Measurements from ENCODE around the gene ATAD2B.

Gene ATAD2B

DNA sequence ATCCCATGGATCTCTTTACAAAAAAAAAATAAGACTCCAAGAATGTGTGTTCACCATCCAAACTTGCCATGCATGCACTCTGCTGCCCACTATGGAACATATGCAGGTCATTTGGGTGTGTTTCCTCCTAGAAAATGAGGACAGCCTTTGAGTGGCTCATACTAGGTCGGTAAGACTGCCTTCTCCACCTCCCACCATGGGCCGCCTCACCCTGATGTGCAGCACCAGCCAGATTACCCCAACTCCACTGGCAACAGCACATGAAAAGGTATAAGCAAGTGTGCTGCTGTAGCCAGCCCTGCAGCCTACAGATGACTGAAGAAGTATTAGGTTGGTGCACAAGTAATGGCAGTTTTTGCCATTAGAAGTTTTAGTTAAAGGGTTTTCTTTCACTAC is 214.2 kb downstream of the ATAD2B start:
- H3K4me3 ChIP-seq (ENCODE audit: low read length), result no peak overlapping the region
- H3K36me3 ChIP-seq (replicated peaks; ENCODE audit: insufficient read depth, low read length), result no peaks in the 10 kb centered on the region
- H3K27ac ChIP-seq (ENCODE audit: low read length), result no peak overlapping the region
- no peaks in the 10 kb centered on the region for H3K9me2 ChIP-seq (replicated peaks; ENCODE audit: insufficient read depth, low read length)
- no peaks in the 10 kb centered on the region for H3K9me3 ChIP-seq (replicated peaks; ENCODE audit: insufficient read depth, low read length)
- no peaks in the 10 kb centered on the region for H3K4me1 ChIP-seq (ENCODE audit: low read length)
- no peak overlapping the region for H3K4me2 ChIP-seq (ENCODE audit: low read depth, low read length)
- H2AFZ ChIP-seq (ENCODE audit: low read length), result no peak overlapping the region
- no peak overlapping the region for H3K9ac ChIP-seq (ENCODE audit: low read length)
- no peak for TF ChIP-seq EZH2 (optimal IDR thresholded peaks at IDR 0.05; ENCODE audit: low read depth, low read length)
- no peak for TF ChIP-seq EZH2phosphoT487 (IDR thresholded peaks at IDR 0.05; ENCODE audit: low read length)
- TF ChIP-seq, protein P1, sequence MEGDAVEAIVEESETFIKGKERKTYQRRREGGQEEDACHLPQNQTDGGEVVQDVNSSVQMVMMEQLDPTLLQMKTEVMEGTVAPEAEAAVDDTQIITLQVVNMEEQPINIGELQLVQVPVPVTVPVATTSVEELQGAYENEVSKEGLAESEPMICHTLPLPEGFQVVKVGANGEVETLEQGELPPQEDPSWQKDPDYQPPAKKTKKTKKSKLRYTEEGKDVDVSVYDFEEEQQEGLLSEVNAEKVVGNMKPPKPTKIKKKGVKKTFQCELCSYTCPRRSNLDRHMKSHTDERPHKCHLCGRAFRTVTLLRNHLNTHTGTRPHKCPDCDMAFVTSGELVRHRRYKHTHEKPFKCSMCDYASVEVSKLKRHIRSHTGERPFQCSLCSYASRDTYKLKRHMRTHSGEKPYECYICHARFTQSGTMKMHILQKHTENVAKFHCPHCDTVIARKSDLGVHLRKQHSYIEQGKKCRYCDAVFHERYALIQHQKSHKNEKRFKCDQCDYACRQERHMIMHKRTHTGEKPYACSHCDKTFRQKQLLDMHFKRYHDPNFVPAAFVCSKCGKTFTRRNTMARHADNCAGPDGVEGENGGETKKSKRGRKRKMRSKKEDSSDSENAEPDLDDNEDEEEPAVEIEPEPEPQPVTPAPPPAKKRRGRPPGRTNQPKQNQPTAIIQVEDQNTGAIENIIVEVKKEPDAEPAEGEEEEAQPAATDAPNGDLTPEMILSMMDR (IDR thresholded peaks at IDR 0.05; ENCODE audit: low read length), result no peak
- no peaks in the 10 kb centered on the region for H3F3A ChIP-seq (ENCODE audit: insufficient read depth, low read length)
- DNase-seq, result no peak
- H3K79me2 ChIP-seq (ENCODE audit: low read length), result no peaks in the 10 kb centered on the region
- no peaks in the 10 kb centered on the region for H3K27me3 ChIP-seq (replicated peaks; ENCODE audit: insufficient read depth, low read length)
- H4K20me1 ChIP-seq (ENCODE audit: insufficient read depth, low read length), result no peaks in the 10 kb centered on the region

DNA sequence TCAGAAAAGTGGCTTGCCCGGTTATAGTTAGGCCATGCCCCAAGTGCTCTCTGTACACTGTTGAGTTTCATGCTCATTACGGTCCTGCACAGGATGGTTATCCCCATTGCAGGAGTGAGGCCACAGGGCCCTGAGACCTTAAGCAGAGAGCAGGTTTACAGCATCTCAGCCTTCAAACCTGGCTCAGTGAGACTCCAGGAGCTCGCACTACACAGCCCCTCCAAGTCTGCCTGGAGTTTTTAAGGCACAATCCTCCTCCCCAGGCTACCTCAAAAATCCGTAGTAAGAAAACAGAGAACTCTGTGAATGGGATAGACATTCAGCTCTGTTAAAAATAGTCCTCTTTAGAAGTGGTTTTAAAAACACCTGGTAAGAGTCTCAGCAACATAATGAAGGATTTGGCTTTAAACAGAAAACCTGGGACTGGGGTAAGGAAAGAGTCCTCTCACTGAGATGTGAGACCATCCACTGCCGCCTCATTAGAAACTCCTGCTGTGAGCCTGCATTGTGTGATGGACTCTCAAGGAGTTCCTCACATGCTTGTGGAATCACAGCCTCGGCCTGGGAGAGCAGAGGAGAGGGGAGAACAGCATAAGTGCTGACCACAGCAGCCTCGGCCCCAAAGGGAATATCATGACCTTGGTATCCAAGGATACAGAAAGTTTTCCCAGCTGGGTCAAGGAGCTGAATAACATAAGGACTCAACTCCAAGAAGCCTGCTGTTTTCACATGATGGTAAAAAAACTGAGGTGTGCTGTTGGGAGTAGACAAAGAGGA is 214.8 kb downstream of the ATAD2B start:
- Histone ChIP-seq H3K36me3 (replicated peaks; ENCODE audit: insufficient read depth, low read length) (no peaks in the 10 kb centered on the region), H3K79me2 (ENCODE audit: low read length) (no peaks in the 10 kb centered on the region), H3K4me1 (ENCODE audit: low read length) (no peaks in the 10 kb centered on the region), H4K20me1 (ENCODE audit: insufficient read depth, low read length) (no peaks in the 10 kb centered on the region), H3K9me3 (replicated peaks; ENCODE audit: insufficient read depth, low read length) (no peaks in the 10 kb centered on the region), H3F3A (ENCODE audit: insufficient read depth, low read length) (no peaks in the 10 kb centered on the region), H3K9me2 (replicated peaks; ENCODE audit: insufficient read depth, low read length) (no peaks in the 10 kb centered on the region), H3K4me3 (ENCODE audit: low read length) (no peak overlapping the region), H3K27ac (ENCODE audit: low read length) (no peak overlapping the region), H3K27me3 (replicated peaks; ENCODE audit: insufficient read depth, low read length) (no peaks in the 10 kb centered on the region), H3K4me2 (ENCODE audit: low read depth, low read length) (no peak overlapping the region), H2AFZ (ENCODE audit: low read length) (no peak overlapping the region), H3K9ac (ENCODE audit: low read length) (no peak overlapping the region)
- no peak for DNase-seq
- TF ChIP-seq EZH2phosphoT487 (IDR thresholded peaks at IDR 0.05; ENCODE audit: low read length) (no peak), EZH2 (optimal IDR thresholded peaks at IDR 0.05; ENCODE audit: low read depth, low read length) (no peak)
- TF ChIP-seq, protein P1 (IDR thresholded peaks at IDR 0.05; ENCODE audit: low read length), result no peak

DNA sequence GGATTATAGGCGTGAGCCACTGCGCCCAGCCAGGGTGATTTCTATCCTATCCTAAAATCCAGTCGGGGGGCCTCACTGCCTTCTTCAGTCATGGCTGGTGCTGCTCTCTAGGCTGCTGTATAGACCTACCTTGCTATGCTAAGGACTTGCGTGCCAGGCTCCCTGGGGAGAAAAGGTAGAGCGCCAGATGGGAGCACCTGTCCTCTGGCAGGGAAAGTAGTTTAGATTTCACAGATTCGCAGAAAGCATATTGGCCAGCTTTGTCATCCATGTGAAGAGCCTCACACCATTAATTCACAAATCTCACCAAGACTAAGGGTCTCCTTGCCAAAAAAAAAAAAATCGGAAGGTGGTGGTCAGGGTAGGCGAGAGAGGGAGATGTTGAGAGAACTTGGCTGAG is 217.6 kb downstream of the ATAD2B start:
- Histone ChIP-seq H3K4me1 (ENCODE audit: low read length) (no peaks in the 10 kb centered on the region), H3K27ac (ENCODE audit: low read length) (no peak overlapping the region), H3F3A (ENCODE audit: insufficient read depth, low read length) (no peaks in the 10 kb centered on the region), H3K4me3 (ENCODE audit: low read length) (no peak overlapping the region), H3K27me3 (replicated peaks; ENCODE audit: insufficient read depth, low read length) (no peaks in the 10 kb centered on the region), H3K4me2 (ENCODE audit: low read depth, low read length) (no peak overlapping the region), H4K20me1 (ENCODE audit: insufficient read depth, low read length) (no peaks in the 10 kb centered on the region), H3K36me3 (replicated peaks; ENCODE audit: insufficient read depth, low read length) (no peaks in the 10 kb centered on the region), H3K9me3 (replicated peaks; ENCODE audit: insufficient read depth, low read length) (no peaks in the 10 kb centered on the region), H2AFZ (ENCODE audit: low read length) (no peak overlapping the region), H3K9me2 (replicated peaks; ENCODE audit: insufficient read depth, low read length) (no peaks in the 10 kb centered on the region), H3K79me2 (ENCODE audit: low read length) (no peaks in the 10 kb centered on the region), H3K9ac (ENCODE audit: low read length) (no peak overlapping the region)
- no peak for DNase-seq
- TF ChIP-seq, protein P1 (IDR thresholded peaks at IDR 0.05; ENCODE audit: low read length), result no peak
- no peak for TF ChIP-seq EZH2phosphoT487 (IDR thresholded peaks at IDR 0.05; ENCODE audit: low read length)
- no peak for TF ChIP-seq EZH2 (optimal IDR thresholded peaks at IDR 0.05; ENCODE audit: low read depth, low read length)
